Trophoblast cell (in vitro differentiated cells and primary cell): ENCODE data around the gene TSC2.

Experiments
- DNase-seq, 2 donors: peaks; one replicate each; pipeline ENCODE4 v3.0.0-alpha.2; 2016
- H2AFZ ChIP-seq: 2 replicates; pipeline ENCODE4 v1.6.1; 2013; ENCODE audit warnings: low read length, moderate library complexity, mild to moderate bottlenecking; ENCODE audit not compliant: insufficient read depth, poor library complexity
- H2AK5ac ChIP-seq: 2 replicates; pipeline ENCODE4 v1.6.1; 2013; ENCODE audit warnings: mild to moderate bottlenecking, low read length
- H2BK120ac ChIP-seq: 2 replicates; pipeline ENCODE4 v1.6.1; 2013; ENCODE audit warnings: low read length, mild to moderate bottlenecking, moderate library complexity; ENCODE audit not compliant: insufficient read depth, poor library complexity
- H2BK12ac ChIP-seq: 2 replicates; pipeline ENCODE4 v1.6.1; 2013; ENCODE audit warnings: mild to moderate bottlenecking, low read length, moderate library complexity
- H2BK5ac ChIP-seq: 2 replicates; pipeline ENCODE4 v1.6.1; 2013; ENCODE audit warnings: low read length, low read depth, moderate library complexity, mild to moderate bottlenecking; ENCODE audit not compliant: poor library complexity
- H3K14ac ChIP-seq: 2 replicates; pipeline ENCODE4 v1.6.1; 2013; ENCODE audit warnings: mild to moderate bottlenecking, low read length
- H3K18ac ChIP-seq: 2 replicates; pipeline ENCODE4 v1.6.1; 2013; ENCODE audit warnings: mild to moderate bottlenecking, low read length
- H3K23ac ChIP-seq: 2 replicates; pipeline ENCODE4 v1.6.1; 2013; ENCODE audit warnings: low read length
- H3K27ac ChIP-seq: 2 replicates; pipeline ENCODE4 v1.5.1; 2013; ENCODE audit warnings: low read depth, mild to moderate bottlenecking, inconsistent platforms, low read length, moderate library complexity
- H3K27me3 ChIP-seq: 2 replicates; pipeline ENCODE4 v1.6.1; 2013; ENCODE audit warnings: inconsistent platforms, mild to moderate bottlenecking, low read length, moderate library complexity; ENCODE audit not compliant: insufficient read depth
- H3K36me3 ChIP-seq, 2 experiments: 1 replicate in 1 of 2; 2 replicates in 1 of 2; pipeline ENCODE4 v1.6.1; 2013; ENCODE audit warnings: low read length in 2 of 2, mild to moderate bottlenecking in 2 of 2, moderate library complexity in 1 of 2; ENCODE audit not compliant: insufficient read depth in 2 of 2, control insufficient read depth in 1 of 2
- H3K4ac ChIP-seq: 2 replicates; pipeline ENCODE4 v1.6.1; 2013; ENCODE audit warnings: low read depth, mild to moderate bottlenecking, low read length, moderate library complexity
- H3K4me1 ChIP-seq, 2 experiments: 1 replicate in 1 of 2; 2 replicates in 1 of 2; pipeline ENCODE4 v1.6.1; 2013; ENCODE audit warnings: low read length in 2 of 2, mild to moderate bottlenecking in 2 of 2, moderate library complexity in 1 of 2; ENCODE audit not compliant: insufficient read depth in 2 of 2, control insufficient read depth in 1 of 2
- H3K4me2 ChIP-seq: 2 replicates; pipeline ENCODE4 v1.6.1; 2013; ENCODE audit warnings: inconsistent platforms, mild to moderate bottlenecking, low read length, moderate library complexity
- H3K4me3 ChIP-seq: 2 replicates; pipeline ENCODE4 v1.5.1; 2013; ENCODE audit warnings: mild to moderate bottlenecking, low read depth, low read length, inconsistent platforms
- H3K79me1 ChIP-seq: one replicate; pipeline ENCODE4 v1.6.1; 2013; ENCODE audit warnings: low read length
- H3K79me2 ChIP-seq: 2 replicates; pipeline ENCODE4 v1.6.1; 2013; ENCODE audit warnings: low read length, mild to moderate bottlenecking; ENCODE audit not compliant: control insufficient read depth, insufficient read depth, poor library complexity
- H3K9ac ChIP-seq: 2 replicates; pipeline ENCODE4 v1.6.1; 2013; ENCODE audit warnings: mild to moderate bottlenecking, low read length
- H3K9me3 ChIP-seq: 2 replicates; pipeline ENCODE4 v1.6.1; 2013; ENCODE audit warnings: low read depth, mild to moderate bottlenecking, control low read depth, inconsistent platforms, low read length; ENCODE audit not compliant: insufficient read depth
- H4K12ac ChIP-seq: 2 replicates; pipeline ENCODE4 v1.6.1; 2013; ENCODE audit warnings: low read depth, mild to moderate bottlenecking, low read length, moderate library complexity
- H4K8ac ChIP-seq: 2 replicates; pipeline ENCODE4 v1.6.1; 2013; ENCODE audit warnings: low read depth, mild to moderate bottlenecking, low read length, moderate library complexity
- H4K91ac ChIP-seq: one replicate; pipeline ENCODE4 v1.6.1; 2013; ENCODE audit warnings: low read depth, mild to moderate bottlenecking, low read length, moderate library complexity
- WGBS: extraction: QIAGEN DNeasy Blood & Tissue Kit; methylation state at CpG from one replicate; pipeline ENCODE4 v1.1.7; 2013; ENCODE audit warnings: missing lambda C conversion rate; ENCODE audit not compliant: insufficient read length, insufficient coverage; ENCODE audit errors: extremely low coverage; 5-methylcytosine and 5-hydroxymethylcytosine counted together

The TSC2 gene

DNA sequence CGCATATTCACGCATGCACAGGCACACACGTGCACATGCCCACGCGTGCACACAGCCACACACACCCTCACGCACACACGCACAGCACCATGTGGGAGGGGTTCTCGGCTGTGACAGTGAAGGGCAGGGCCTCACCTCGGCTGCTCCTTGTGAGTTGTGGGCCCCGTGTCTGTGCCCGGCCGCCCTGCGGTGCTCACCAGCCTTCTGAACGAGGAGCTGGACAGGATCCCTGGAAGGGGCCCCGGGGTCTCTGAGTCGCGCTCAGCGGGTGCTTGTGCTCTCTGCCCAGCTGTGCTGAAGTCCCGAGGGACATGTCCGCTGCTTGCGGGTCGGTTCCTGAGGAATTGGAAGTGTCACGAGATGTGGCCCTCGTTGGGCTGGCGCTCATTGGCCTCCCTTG lies 16.1 kb downstream of the TSC2 start:
- Histone ChIP-seq H4K8ac (no peak overlapping the region), H4K91ac (no peak overlapping the region), H3K23ac (no peak overlapping the region), H3K27me3 (no peaks in the 10 kb centered on the region), H3K9me3 (peaks cover 3% of the 10 kb centered on the region), H3K79me1 (no peaks in the 10 kb centered on the region), H4K12ac (no peak overlapping the region), H3K18ac (no peak overlapping the region), H3K9ac (no peak overlapping the region), H2BK12ac (no peak overlapping the region), H3K4me3 (no peak overlapping the region), H3K36me3 (peaks cover 66 to 68% of the 10 kb centered on the region in 2 experiments), H3K79me2 (no peaks in the 10 kb centered on the region), H3K4me2 (no peak overlapping the region), H2BK120ac (no peak overlapping the region), H2AK5ac (no peak overlapping the region), H2BK5ac (no peak overlapping the region), H3K27ac (no peak overlapping the region), H2AFZ (no peak overlapping the region), H3K14ac (no peak overlapping the region), H3K4me1 (no peaks in the 10 kb centered on the region), H3K4ac (no peak overlapping the region)
- no CpG with 5 or more reads among the region's 25 CpGs for WGBS
- DNase-seq = no peak

DNA sequence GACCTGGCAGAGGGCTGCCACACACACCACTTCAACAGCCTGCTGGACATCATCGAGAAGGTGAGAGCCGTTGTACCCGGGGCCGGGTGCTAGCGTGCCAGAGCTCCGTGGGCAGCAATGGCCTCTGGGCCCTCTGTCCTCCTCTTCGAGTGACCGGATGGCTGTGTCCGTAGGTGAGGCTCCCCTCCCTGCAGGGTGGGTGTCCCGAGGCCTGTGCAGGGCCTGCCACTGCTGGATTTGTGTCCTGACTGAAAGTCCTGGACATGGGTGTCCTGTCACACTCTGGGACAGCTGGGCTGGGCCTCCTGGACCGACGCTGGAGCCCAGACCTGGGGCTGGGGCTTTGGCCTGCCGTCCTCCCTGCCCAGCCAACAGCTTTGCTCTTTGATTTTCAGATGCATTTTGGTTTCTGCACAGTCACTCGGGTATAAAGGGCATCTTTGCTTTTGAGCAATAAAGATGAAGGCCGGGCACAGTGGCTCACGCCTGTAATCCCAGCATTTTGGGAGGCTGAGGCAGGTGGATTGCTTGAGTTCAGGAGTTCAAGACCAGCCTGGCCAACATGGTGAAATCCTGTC lies 16.7 kb downstream of the TSC2 start:
- no peaks in the 10 kb centered on the region for H3K27me3 ChIP-seq
- H2AK5ac ChIP-seq = no peak overlapping the region
- no peak overlapping the region for H2BK12ac ChIP-seq
- no peak overlapping the region for H3K14ac ChIP-seq
- no peak overlapping the region for H3K4me3 ChIP-seq
- no peak overlapping the region for H4K91ac ChIP-seq
- no peak overlapping the region for H4K8ac ChIP-seq
- H3K23ac ChIP-seq = no peak overlapping the region
- no peaks in the 10 kb centered on the region for H3K79me2 ChIP-seq
- no peak overlapping the region for H2BK120ac ChIP-seq
- H3K9me3 ChIP-seq = peaks cover 3% of the 10 kb centered on the region
- H3K4me2 ChIP-seq = no peak overlapping the region
- no peak overlapping the region for H2BK5ac ChIP-seq
- H4K12ac ChIP-seq = no peak overlapping the region
- H2AFZ ChIP-seq = no peak overlapping the region
- WGBS = no CpG with 5 or more reads among the region's 16 CpGs
- peaks cover 67 to 70% of the 10 kb centered on the region in 2 experiments for H3K36me3 ChIP-seq
- no peak overlapping the region for H3K9ac ChIP-seq
- no peak overlapping the region for H3K27ac ChIP-seq
- no peaks in the 10 kb centered on the region for H3K79me1 ChIP-seq
- no peak for DNase-seq
- no peak overlapping the region for H3K4ac ChIP-seq
- H3K4me1 ChIP-seq = no peaks in the 10 kb centered on the region
- H3K18ac ChIP-seq = no peak overlapping the region

DNA sequence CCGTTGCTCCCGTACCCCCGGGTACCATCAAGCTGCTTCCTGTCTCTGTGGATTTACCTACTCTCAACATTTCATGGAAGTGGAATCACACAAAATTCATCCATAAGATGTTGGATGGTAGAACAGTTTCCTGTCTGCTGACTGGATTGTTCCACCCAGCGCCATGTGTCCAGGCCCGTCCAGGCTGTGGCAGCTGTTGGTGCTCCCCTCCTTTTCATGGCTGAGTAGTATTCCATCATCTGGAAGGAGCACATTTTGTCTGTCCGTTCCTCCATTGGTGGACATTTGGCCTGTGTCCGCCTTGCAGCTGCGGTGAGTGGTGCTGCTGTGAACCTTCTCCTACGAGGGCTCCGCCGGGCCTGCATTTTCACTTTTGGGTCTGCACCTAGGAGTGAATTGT lies 18.4 kb downstream of the TSC2 start:
- no peak overlapping the region for H2AFZ ChIP-seq
- no peaks in the 10 kb centered on the region for H3K4me1 ChIP-seq
- no peak overlapping the region for H3K14ac ChIP-seq
- no peak for DNase-seq
- no peak overlapping the region for H3K18ac ChIP-seq
- no peak overlapping the region for H3K4me3 ChIP-seq
- no peaks in the 10 kb centered on the region for H3K79me2 ChIP-seq
- H3K79me1 ChIP-seq = no peaks in the 10 kb centered on the region
- H4K91ac ChIP-seq = no peak overlapping the region
- H4K12ac ChIP-seq = no peak overlapping the region
- no peak overlapping the region for H2BK120ac ChIP-seq
- no peak overlapping the region for H3K4ac ChIP-seq
- no peak overlapping the region for H4K8ac ChIP-seq
- no peak overlapping the region for H2BK5ac ChIP-seq
- WGBS = no CpG with 5 or more reads among the region's 11 CpGs
- no peak overlapping the region for H3K9ac ChIP-seq
- H2AK5ac ChIP-seq = no peak overlapping the region
- H2BK12ac ChIP-seq = no peak overlapping the region
- H3K27ac ChIP-seq = no peak overlapping the region
- H3K9me3 ChIP-seq = peaks cover 3% of the 10 kb centered on the region
- no peaks in the 10 kb centered on the region for H3K27me3 ChIP-seq
- H3K36me3 ChIP-seq = peaks cover 66 to 68% of the 10 kb centered on the region in 2 experiments
- H3K4me2 ChIP-seq = no peak overlapping the region
- H3K23ac ChIP-seq = no peak overlapping the region

DNA sequence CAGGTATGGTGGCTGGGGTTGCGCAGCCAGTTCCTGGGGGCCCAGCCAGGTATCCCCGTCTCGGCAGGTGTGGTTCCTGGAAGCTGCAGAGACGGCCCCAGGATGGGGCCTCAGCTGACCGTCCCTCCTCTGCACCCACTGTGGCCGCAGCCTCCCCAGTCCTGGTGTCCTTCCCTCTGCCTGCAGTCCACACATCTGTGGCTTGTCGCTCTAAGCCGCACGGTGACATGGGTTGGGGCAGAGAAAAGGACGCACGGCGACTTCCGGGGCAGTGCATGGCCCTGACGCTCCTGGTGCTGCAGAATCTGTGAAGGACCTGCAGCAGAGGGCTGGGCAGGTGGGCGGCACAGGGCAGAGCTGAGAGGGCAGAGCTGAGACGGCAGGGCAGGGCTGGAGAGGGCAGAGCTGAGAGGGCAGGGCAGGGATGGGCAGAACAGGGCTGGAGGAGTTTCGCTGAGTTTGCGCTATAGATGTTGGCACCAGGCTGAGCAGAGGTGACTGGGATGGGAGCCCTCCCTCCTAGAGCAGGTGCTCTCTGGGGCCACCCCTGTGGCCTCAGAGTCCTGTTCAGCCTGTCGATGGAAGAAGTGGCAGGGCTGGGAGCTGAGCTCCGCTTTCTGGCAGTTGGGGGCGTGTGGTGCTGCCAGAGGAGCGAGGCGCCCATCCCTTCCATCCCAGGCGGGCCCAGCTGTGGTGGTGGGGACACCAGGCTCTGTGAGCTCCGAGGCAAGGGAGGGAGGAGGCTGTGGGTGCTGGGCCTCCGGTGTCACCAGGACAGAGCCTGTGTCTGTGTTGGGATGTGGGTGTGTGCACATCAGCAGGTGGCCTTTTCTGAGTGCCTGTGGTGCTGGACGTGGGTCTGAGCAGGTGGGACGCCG lies 23.0 kb downstream of the TSC2 start:
- H2BK120ac ChIP-seq = no peak overlapping the region
- no CpG with 5 or more reads among the region's 29 CpGs for WGBS
- H2BK5ac ChIP-seq = no peak overlapping the region
- no peaks in the 10 kb centered on the region for H3K27me3 ChIP-seq
- no peak overlapping the region for H3K4me3 ChIP-seq
- no peak overlapping the region for H3K18ac ChIP-seq
- no peaks in the 10 kb centered on the region for H3K4me1 ChIP-seq
- H2BK12ac ChIP-seq = no peak overlapping the region
- no peak overlapping the region for H3K23ac ChIP-seq
- H2AK5ac ChIP-seq = no peak overlapping the region
- H3K79me2 ChIP-seq = no peaks in the 10 kb centered on the region
- H3K27ac ChIP-seq = no peak overlapping the region
- peaks cover 2% of the 10 kb centered on the region for H3K9me3 ChIP-seq
- no peak overlapping the region for H3K14ac ChIP-seq
- H3K4me2 ChIP-seq = no peak overlapping the region
- no peak overlapping the region for H4K91ac ChIP-seq
- peaks cover 68 to 70% of the 10 kb centered on the region in 2 experiments for H3K36me3 ChIP-seq
- H3K9ac ChIP-seq = no peak overlapping the region
- DNase-seq = no peak
- H4K8ac ChIP-seq = no peak overlapping the region
- no peak overlapping the region for H2AFZ ChIP-seq
- H4K12ac ChIP-seq = no peak overlapping the region
- no peak overlapping the region for H3K4ac ChIP-seq
- no peaks in the 10 kb centered on the region for H3K79me1 ChIP-seq
